Upper lobe of right lung (tissue), 1 donor: ENCODE measurements around the gene ARHGAP5. TPM values are rescaled to one million over a fixed set of nuclear protein-coding genes. Genes with fewer than 3 reads are reported as not detected.

Source experiments
- ATAC-seq: fragments of 200-7000 bp; cut with Tn5 transposase; one replicate; pipeline ENCODE4 v1.9.1; 2020; ENCODE audit warnings: mild to moderate bottlenecking, moderate library complexity
- DNase-seq: peaks from one replicate; pipeline ENCODE4 v3.0.0-alpha.2; 2020
- H3K27ac ChIP-seq: fragments of 200-600 bp; one replicate; pipeline ENCODE4 v1.8.0; 2022
- H3K27me3 ChIP-seq: fragments of 200-600 bp; one replicate; pipeline ENCODE4 v1.8.0; 2022; ENCODE audit warnings: mild to moderate bottlenecking
- H3K36me3 ChIP-seq: fragments of 200-600 bp; one replicate; pipeline ENCODE4 v1.8.0; 2022
- H3K4me1 ChIP-seq: fragments of 200-600 bp; one replicate; pipeline ENCODE4 v1.8.0; 2022
- H3K4me3 ChIP-seq: fragments of 200-600 bp; one replicate; pipeline ENCODE4 v1.8.0; 2022; ENCODE audit warnings: mild to moderate bottlenecking
- H3K9me3 ChIP-seq: fragments of 200-600 bp; one replicate; pipeline ENCODE4 v1.8.0; 2022
- CTCF ChIP-seq: fragments of 200-600 bp; IDR thresholded peaks from one replicate; pipeline ENCODE4 v1.8.0; 2022; ENCODE audit warnings: antibody characterized with exemption
- intact Hi-C: fragments of 100-400 bp; cut with DNase I; formaldehyde crosslinking; loops from one replicate; pipeline ENCODE4 v1.11.0; 2022
- long read RNA-seq: library from polyadenylated mRNA; unstranded; transcript quantifications from one replicate; pipeline ENCODE4 v2.0.0, GENCODE V29; 2021
- total RNA-seq: library from RNA; stranded (reverse); fragmentation: NEBNext Ultra II Directional; extraction: Animal tissue kit (Norgen Biotek cat#: 25700); gene quantifications from one replicate; pipeline ENCODE4 v1.2.1, GENCODE V29; 2021
- donor health status: DM: no; HTN: yes; CAD: no; lungs with severe emphysema.

ARHGAP5 gene
- 111 TPM for total RNA-seq
- long read RNA-seq, full-length matches to known transcripts = 12 of 33 reads
- long read RNA-seq, partial matches to known transcripts = 13 of 33 reads
- long read RNA-seq, other reads (novel, unspliced or antisense) = 8 of 33 reads

- H3K4me1 ChIP-seq = peaks cover 7% of the 10 kb centered on the region
- H3K4me3 ChIP-seq = peak within 1 kb of the TSS; percentile 84
- intact Hi-C loops = no loop called here
These were observed at the start of gene ARHGAP5 for GRCh38 chr14:32077081-32078022. Gene ARHGAP5, plus strand, starts transcription at chr14:32077304. Its CDS starts 13,366 bp downstream, at chr14:32090670.

GRCh38 chr14:32028599-32028998 is 48.5 kb upstream of the ARHGAP5 start:
- no peaks in the 10 kb centered on the region for H3K9me3 ChIP-seq

More at GRCh38 chr14:32077081-32078022, at the start of gene ARHGAP5:
- H3K27ac ChIP-seq = peak within 1 kb of the TSS; percentile 95
- no peaks in the 10 kb centered on the region for H3K36me3 ChIP-seq
- no peaks in the 10 kb centered on the region for H3K27me3 ChIP-seq
- peak; percentile 3 for TF ChIP-seq CTCF
- no peak for DNase-seq
- peak; percentile 58 for ATAC-seq
- H3K9me3 ChIP-seq = no peaks in the 10 kb centered on the region

GRCh38 chr14:32033543-32033942 is 43.6 kb upstream of the ARHGAP5 start:
- no peaks in the 10 kb centered on the region for H3K4me1 ChIP-seq
- H3K4me3 ChIP-seq = no peak overlapping the region
- H3K9me3 ChIP-seq = no peaks in the 10 kb centered on the region
- H3K27ac ChIP-seq = no peak overlapping the region
- intact Hi-C loops = no loop called here
- DNase-seq (no peak), ATAC-seq (no peak)
- no peaks in the 10 kb centered on the region for H3K27me3 ChIP-seq
- TF ChIP-seq CTCF = no peak
- H3K36me3 ChIP-seq = no peaks in the 10 kb centered on the region

More at GRCh38 chr14:32028599-32028998, 48.5 kb upstream of the ARHGAP5 start:
- Histone ChIP-seq H3K4me3 (no peak overlapping the region), H3K27me3 (no peaks in the 10 kb centered on the region), H3K36me3 (no peaks in the 10 kb centered on the region), H3K4me1 (no peaks in the 10 kb centered on the region), H3K27ac (no peak overlapping the region)
- DNase-seq (no peak), ATAC-seq (no peak)
- intact Hi-C loops = no loop called here
- TF ChIP-seq CTCF = no peak

- Histone ChIP-seq H3K27me3 (no peaks in the 10 kb centered on the region), H3K9me3 (no peaks in the 10 kb centered on the region), H3K4me3 (no peak overlapping the region), H3K27ac (no peak overlapping the region), H3K36me3 (no peaks in the 10 kb centered on the region), H3K4me1 (no peaks in the 10 kb centered on the region)
- no peak for TF ChIP-seq CTCF
- intact Hi-C loops = no loop called here
- no peak for DNase-seq
- no peak for ATAC-seq
These were observed 38.2 kb upstream of the ARHGAP5 start for GRCh38 chr14:32038876-32039275.

GRCh38 chr14:32039401-32040030 is 37.6 kb upstream of the ARHGAP5 start:
- ATAC-seq (no peak), DNase-seq (no peak)
- no peak for TF ChIP-seq CTCF
- no peaks in the 10 kb centered on the region for H3K4me1 ChIP-seq
- intact Hi-C loops = no loop called here
- H3K9me3 ChIP-seq = no peaks in the 10 kb centered on the region
- H3K27ac ChIP-seq = no peak overlapping the region
- no peaks in the 10 kb centered on the region for H3K36me3 ChIP-seq
- no peaks in the 10 kb centered on the region for H3K27me3 ChIP-seq
- no peak overlapping the region for H3K4me3 ChIP-seq
